ENCODE results near the gene TBL1Y.
"Not testable (repeated sequence)": the region's sequence is repeated elsewhere in the genome, so short reads cannot be mapped to it uniquely, and the experiment has no call there.

The TBL1Y gene

DNA sequence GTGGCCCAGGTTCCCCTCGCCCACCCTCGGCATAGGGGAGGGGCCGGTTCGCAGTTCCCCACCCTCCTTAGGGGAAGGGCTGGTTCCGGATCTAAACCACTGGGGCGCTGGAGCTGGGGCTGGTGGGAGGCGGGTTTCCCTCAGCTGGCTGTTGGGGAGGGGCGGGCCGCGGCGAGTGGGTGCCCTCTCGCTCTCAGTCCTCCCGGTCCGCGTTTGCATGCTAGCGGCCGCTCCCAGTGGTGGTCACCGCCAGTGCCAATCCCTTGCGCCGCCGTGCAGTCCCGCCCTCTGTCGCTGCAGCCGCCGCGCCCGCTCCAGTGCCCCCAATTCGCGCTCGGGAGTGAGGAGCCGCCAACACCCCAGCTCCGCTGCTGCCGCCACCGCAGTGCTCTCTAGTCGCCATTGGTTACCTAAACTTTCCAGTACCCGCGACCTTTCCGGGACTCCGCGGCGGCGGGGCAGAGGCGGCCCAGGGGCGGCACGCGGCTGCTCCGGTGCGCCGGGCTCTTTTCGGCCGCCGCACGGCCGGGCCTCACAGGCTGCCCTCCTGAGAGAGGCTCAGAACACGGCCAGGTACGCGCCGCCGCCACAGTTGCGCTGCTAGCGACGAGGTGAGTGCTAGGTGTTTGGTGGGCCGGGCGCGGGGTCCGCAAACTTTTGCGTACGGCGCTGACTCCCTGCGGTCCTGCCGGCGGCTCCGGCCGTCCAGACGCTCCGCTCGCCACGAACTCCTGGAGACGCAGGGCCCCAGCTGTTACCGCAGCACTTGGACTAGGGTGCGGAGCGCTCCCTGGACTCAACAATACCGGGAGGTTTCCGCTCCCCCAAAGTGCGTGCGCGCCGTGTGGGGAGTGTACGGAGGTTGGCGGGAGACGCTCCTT is at the start of gene TBL1Y:
TBL1Y (plus strand) TSS at position 326 of the 881 bp plus-strand sequence. CDS start 114,388 bp downstream, outside the sequence.
- DNase-seq (ENCODE audit: low spot score): no peak

DNA sequence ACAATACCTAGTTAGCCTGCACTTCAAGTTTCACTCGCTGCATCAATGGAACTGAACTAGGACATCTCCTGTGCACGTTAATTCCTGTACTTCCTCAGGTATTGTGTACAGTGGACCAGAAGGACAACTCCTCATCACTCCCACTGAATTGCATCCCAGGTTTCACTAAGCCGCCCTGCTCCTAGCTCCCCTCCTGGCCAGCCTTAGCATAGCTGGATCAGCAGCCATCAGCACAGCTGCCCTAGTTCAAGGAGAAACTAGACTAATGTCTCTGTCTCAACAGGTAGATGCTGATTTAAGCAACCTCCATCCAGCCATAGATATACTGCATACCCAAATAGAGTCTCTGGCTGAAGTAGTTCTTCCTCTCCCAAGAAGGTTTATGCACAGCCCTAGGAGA is 16.0 kb upstream of the TBL1Y start:
- DNase-seq (ENCODE audit: low spot score): no peak

DNA sequence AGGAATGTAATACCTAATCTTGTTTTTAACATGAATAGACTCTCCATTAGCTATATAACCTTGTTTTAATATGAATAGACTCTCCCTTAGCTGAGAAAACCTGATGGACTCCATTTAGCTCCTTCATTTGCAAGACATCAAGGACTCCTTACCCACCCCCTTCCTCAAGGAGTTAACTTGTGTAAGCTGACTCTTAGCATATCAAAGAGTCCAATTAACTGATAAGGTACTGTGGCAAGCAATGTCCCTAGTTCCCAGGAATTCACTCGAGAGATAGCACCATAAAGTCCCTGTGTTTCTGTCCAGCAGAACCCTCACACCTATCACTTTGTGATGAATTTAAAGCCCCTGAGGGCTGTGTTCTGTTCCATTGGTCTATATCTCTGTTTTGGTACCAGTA is 15.3 kb upstream of the TBL1Y start:
- DNase-seq (ENCODE audit: low spot score): no peak

DNA sequence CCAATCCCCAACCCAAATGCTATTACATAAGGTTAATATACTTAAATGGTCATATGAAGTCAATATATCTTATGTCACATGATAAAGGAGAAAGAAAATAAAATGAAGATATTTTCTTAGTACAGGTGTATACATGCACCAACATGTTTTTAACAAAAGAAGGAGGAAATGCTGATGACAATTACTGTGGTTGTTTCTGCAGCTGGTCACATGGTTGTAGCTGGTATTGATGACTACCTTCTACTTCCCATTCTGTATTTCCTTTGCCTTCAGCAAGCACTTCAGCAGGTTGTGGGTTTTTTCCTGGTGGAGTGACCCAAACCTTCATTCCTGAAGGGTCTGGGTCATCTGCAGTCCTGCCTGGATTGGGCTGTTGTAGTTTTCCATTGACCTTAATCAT is 8.4 kb upstream of the TBL1Y start:
- not testable (repeated sequence) for DNase-seq (ENCODE audit: low spot score)

DNA sequence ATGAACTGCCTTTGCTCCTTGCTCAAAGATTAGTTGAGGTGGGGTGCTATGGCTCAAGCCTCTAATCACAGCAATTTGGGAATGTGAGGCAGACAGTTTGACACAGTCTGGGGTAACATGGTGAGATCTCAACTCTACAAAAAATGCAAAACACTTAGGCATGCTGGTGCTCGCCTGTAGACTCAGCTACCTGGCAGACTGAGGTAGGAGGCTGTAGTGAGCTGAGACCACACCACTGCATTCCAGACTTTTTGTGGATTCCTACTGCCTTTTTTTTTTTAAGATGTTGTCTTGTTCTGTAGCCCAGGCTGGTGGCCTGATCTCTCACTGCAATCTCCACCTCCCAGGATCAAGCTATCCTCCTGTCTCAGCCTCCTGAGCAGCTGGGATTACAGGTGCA is 2.9 kb upstream of the TBL1Y start:
- DNase-seq (ENCODE audit: low spot score): no peak

DNA sequence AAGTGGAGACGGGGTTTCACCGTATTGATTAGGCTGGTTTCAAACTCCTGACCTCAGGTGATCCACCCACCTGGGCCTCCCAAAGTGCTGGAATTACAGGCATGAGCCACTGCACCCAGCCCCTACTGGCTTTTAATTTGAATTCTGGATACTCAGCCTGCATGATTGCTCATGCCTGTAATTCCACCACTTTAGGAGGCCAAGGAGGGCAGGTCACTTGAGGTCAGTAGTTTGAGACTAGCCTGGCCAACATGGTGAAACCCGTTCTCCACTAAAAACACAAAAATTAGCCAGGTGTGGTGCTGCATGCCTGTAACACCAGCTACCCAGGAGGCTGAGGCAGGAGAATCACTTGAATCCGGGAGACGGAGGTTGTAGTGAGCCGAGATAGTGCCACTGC is 2.5 kb upstream of the TBL1Y start:
- DNase-seq (ENCODE audit: low spot score): not testable (repeated sequence)

DNA sequence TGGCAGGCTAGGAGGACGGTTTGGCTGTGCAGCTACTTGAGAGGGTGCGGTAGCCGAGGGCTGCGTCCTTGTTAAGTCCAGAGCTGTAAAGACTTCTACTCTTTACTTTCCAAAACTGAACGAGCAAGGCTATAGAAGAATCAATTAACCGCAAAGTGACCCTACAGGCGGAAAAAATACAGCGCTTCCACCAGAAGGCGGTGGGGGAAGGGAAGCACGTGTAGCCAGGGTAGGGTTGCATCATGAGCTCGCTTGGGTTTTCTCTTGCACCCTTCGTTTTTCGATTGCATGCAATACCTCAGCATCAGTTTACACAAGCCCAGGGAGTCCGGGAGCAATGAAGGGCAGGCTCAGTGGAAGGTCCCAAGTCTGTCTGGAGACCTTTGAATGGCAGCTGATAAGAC is 1.4 kb upstream of the TBL1Y start:
- DNase-seq (ENCODE audit: low spot score): no peak

DNA sequence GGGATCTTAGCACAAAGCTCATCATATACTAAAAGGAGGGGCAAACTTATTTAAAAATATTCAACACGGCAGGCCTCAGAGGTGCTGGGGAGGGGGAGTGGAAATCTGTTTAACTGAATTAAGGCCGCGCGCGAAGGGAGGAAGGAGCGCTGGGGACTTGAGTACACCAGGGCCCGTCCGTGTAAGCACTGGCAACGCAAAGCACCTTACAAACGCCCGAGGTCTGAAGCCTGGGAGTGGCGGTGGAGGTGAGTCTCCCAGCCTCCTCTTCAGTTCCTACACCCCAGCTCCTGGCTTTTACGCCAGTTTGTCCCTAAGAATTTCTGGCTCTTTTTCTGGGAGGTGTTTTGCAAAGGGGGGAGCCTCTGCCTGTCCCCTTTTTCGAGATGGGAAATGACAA is 641 bp upstream of the TBL1Y start:
- DNase-seq (ENCODE audit: low spot score): no peak

DNA sequence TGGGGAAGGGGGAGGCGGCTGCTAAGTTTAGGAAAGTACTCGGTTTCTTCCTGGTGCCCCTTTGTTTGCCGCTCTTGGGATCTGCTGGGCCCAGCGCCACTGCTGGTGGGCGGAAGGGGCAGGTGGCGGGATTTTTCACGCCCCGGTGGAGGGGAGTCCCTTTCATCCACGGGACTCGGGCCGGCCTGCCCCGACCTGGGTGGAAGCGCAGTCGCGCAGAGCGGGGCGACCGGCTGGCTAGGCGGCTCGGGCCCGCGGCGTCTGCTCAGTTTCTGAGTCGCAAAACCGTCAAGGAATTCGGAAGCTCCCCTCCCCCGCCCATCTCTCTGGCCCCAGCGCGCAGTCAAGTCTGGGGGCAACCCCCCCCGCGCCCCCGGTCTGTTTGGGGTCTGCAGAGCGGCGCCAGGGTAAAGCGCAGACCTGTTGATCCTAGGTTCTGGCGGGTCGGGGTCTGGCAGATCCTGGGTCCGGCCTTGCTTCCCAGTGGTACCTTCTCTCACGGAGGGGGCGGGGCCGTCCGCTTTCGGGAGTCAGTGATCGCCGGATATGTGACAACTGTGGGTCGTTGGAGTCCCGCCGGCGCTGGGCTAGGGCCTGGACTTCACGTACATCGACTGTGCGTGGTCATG is 870 bp downstream of the TBL1Y start, which contains the start of gene AMELY:
AMELY (minus strand) TSS at position 500 of the 629 bp plus-strand sequence. CDS start 39,144 bp downstream, outside the sequence.
- DNase-seq (ENCODE audit: low spot score): no peak

DNA sequence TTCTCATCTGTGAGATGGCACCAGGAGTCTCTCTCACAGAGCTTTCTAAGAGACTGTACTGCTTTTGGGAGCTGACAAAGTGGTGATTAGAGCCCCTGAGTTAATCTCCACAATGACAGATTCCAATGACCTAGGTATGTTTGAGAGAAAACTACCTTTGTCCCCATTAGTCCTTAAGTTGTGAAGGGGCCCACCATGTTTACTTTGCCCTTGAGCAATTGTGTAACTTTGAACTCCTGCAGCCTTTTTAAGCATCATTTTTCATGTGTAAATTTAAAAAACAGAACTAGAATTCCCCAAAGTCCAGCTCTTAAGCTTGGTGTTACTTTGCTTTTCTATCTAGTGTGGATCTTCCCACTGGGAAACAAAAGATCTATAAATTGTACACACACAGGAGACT is 2.9 kb downstream of the TBL1Y start:
- no peak for DNase-seq (ENCODE audit: low spot score)

DNA sequence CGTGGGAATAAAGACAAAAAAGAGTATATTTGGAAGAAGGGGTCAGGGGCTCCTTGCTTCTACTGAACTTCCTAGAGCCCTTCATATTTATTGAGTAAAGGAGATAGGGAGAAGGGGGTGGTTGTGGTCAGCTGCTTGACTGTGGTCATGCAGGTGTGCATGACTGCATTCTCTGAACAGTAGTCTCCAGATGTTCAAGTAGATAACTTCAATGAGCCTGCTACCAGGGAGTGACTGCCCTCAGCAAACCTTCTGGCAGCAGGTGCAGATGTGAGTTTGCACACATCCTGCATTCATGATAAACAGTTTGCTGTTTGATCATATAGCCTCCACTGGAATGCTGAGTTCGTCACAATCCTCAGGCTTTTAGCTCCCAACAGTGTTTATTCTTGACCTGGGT is 10.6 kb downstream of the TBL1Y start:
- no peak for DNase-seq (ENCODE audit: low spot score)

DNA sequence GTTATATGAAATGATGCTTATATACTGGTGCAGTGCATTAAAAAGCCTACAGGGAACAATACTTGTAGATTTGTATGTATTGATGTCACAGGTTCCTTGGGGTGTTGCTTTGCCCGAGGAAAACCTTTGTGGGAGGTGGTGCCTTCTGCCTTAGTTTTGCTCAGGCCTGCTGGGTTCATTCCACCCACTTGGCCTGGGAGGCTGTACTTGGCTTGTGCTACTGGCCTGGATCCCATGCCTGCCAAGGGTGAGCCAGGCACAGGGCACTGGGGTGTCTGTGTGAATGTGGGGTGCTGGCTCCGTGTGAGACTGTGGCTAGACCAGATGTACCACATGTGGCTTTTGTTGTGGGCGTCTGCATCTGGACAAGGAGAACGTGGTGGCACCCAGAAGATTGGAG is 17.8 kb downstream of the TBL1Y start:
- no peak for DNase-seq (ENCODE audit: low spot score)

DNA sequence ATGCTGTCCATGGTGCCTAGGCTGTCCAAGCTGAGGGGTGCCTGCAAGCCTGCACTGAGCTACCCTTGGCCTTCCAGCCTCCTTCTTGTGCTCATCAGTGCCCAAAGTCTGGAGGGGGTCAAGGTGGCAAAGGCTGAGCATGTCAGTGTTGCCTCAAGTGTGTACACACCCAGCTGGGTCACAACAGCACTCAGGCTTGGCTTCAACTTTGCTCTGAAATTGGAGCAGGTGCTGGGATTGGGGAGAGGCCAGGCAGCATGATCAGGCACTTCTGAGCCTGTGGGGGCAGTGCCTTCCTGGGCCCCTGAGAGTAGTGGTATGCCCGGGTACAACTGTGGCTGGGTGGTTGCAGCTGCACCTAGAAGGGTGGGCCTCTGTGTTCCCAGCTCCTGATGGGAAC is 18.7 kb downstream of the TBL1Y start:
- no peak for DNase-seq (ENCODE audit: low spot score)

DNA sequence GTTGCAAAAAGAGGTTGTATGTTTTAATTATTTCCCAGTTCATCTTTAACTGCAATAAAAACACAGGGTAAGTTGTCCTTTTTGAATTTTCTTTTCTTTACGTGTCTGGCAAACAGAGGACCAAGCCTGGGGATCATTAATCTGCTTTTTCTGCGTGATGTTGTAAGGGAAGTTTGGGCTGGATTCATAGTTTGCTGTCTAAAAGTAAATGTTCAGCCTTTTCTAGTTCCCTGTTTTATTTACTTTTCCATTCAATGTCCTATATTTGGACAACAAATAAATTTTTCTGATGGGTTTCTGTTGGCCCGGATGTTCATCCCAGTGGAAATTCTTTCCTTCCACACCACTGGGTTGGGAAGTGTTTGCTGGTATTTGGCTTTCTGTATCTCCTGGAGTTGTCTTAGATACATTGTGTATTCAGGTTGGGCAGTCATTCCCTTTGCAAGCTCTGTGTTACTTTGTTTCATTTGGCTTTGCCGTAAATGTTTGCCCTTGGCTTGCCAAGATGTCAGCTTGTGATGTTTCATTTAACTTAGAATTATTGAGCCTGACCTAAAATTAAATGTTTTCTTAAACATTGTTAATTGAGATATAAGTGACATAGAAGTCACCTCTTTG is 21.4 kb downstream of the TBL1Y start:
- DNase-seq (ENCODE audit: low spot score): no peak

DNA sequence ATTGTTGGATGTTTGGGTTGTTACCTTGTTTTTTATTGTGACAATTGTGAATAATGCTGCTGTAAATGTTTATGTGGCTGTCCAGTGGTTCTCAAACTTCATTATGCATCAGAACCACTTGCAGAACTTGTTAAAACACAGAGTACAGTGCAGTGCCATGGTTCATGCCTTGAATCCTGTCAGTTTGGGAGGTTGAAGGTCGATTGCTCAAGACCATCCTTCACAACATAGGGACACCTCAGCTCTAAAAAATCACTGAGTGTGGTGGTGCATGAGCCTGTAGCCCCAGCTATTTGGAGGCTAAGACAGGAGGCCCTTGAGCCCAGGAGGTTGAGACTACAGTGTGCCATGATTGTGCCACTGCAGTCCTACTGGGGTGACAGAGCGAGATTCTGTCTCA is 25.0 kb downstream of the TBL1Y start:
- no peak for DNase-seq (ENCODE audit: low spot score)

DNA sequence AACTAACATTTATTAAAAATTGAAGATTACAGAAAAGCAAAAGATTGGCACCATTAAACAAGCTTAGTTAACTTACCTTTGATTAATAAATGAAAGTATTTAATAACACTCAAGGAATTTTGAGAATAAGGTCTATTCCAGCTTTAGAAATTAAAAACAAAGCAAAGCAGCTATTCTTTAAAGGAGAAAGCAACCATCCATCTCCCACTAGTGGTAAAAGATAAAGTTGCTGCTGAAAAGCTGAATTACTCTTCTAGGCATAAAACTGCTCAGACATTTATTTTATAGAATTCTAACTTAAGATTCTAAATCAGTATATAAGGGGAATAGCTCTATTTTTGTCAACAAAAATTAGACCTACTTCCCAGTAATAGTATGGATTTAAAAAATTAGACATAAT is 37.2 kb downstream of the TBL1Y start:
- no peak for DNase-seq (ENCODE audit: low spot score)

DNA sequence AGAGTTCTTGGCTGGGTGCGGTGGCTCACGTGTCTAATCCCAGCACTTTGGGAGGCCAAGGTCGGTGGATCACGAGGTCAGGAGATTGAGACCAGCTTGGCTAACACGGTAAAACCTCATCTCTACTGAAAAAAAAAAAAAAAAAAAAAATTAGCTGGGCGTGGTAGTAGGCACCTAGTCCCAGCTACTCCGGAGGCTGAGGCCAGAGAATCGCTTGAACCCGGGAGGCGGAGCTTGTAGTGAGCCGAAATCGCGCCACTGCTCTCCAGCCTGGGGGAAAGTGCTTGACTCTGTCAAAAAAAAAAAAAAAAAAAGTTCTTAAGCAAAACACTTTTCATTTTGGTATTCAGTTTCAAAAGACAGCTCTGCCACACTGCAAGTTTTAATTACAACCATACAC is 37.9 kb downstream of the TBL1Y start:
- DNase-seq (ENCODE audit: low spot score): no peak

DNA sequence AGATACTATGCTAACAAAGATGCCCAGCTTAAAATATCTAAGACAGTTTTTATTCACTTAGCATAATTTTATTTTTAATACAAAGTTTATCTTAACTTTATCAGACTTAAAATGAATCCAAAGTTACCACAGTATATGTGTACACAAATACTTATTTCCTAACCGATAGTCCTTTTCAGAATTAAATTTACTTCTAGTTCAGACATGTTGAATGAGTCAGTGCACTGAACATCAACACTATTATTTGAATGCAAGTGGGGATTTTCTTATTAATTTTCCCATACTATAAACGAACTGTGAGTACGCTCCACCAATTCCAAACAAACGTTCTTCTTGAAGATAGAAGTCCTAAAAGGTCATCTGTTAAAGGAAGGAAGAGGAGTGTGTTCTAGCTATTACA is 39.5 kb downstream of the TBL1Y start:
- no peak for DNase-seq (ENCODE audit: low spot score)

DNA sequence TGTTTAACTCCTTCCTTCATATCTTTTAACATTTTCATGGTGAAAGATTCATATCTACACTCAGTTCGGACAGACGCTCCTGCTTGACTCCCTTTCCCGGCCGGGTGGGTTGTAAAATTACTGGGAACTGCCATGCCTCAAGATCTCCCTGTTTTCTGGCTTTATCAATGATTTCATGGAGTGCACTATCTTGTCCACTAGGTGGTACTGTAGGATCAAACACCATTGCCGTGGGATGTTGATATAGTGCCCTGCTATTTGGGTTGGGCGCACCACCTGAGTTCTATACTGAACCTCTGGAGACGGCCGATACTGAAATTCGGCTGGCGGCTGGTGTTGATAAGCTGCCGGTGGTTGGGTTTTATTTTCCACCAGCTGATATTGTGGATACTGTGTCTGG is 54.2 kb downstream of the TBL1Y start:
- peak; percentile 52 for DNase-seq (ENCODE audit: low spot score)

DNA sequence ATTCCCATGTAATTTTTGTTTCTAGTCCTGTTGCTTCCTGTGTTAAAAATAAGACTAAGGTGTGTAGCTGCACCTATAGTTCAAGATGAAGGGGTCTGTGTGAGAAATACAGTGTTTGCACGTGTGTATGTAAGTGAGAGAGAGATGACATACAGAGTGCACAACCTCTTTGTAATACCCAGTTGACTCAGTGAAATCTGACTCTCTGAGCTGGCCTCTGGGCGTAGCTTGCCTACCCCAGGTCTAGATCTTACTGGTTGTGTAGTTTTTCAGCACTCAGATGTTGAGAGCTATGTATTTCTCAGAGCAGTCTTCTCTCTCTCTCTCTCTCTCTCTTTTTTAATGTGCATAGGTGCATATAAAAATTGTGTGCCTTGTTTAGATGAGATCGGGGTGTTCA is 56.0 kb downstream of the TBL1Y start:
- no peak for DNase-seq (ENCODE audit: low spot score)

DNA sequence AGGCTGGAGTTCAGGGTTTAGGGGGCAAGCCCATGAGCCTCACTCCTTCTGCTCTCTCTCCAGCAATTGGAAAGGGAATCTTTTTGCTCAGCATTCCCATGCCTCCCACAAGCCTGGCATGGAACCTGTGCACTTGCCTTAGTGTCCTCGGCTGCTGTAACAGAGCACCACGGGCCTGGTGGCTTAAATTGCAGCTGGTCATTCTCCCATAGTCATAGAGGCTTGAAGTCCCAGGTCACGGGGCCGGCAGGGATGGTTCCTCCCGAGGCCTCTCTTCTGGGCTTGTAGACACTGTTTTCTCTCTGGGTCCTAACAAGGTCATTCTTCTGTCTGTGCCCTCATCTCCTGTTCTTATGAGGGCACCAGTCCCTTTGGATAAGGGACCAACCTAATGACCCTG is 57.2 kb downstream of the TBL1Y start:
- DNase-seq (ENCODE audit: low spot score): no peak

DNA sequence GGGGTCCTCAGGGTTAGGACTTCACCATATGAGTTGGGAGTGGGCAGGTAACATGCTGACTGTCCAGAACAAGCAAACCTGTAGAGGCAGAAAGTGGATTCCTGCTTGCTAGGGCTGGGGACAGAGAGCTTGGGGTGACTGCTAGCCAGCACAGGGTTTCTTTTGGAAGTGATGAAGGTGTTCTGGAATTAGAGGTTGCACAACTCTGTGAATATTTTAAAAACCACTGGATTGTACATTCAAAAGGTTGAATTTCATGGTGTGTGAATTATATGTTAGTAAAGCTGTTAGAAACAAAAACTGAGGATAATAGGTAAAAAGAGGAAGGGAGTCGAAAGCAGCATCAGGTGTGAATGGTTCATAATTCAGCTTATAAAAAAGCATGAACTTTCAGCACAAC is 57.7 kb downstream of the TBL1Y start:
- DNase-seq (ENCODE audit: low spot score): no peak

DNA sequence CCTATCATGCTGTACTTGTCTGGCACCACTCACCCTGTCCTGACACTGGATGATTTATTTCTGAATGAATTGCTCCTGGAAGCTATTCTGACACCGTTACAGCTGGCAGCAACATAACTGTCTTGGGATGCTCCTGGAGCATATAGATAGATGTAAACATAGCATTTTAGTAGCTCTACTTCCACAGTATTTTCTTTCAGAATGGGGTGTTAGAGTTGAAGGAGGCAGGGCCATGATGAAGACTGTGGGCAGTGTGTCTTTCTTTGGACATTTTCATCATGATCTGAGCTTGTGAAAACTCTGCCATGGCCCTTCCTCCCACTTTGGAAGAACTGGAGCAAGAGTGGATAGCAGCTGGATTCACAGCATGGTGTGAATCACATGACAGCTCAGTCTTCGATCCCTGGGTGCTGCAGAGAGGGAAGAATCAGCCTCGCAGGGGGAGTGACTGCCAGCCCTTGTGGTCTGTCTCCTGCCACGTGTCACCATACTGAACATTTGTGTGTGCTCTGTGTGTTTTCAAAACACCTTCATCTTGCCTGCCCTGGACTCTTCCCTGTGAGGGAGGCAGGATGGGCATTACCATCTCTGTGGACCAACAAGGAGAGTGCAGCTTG is 61.9 kb downstream of the TBL1Y start:
- DNase-seq (ENCODE audit: low spot score): no peak
